Activated CD8-positive, alpha-beta memory T cell treated with anti-CD3 and anti-CD28 coated beads for 48 hours (primary cell): ENCODE results near the gene COLEC12.

Source experiments
- DNase-seq, 3 experiments: peaks; one replicate each; pipeline ENCODE4 v3.0.0-alpha.2; 2020; ENCODE audit warnings: low read depth in 2 of 3, low spot score in 2 of 3

COLEC12 gene

GRCh38 chr18:446941-447560 is 53.5 kb downstream of the COLEC12 start:
- DNase-seq: no peak

- DNase-seq: no peak
These were observed 55.4 kb downstream of the COLEC12 start for GRCh38 chr18:445055-445454.

- DNase-seq: no peak
These were observed 61.9 kb downstream of the COLEC12 start for GRCh38 chr18:438571-438970.

- DNase-seq: no peak
These were observed 64.6 kb downstream of the COLEC12 start for GRCh38 chr18:435940-436339.

GRCh38 chr18:434410-434809 is 66.1 kb downstream of the COLEC12 start:
- DNase-seq: no peak

GRCh38 chr18:433960-434359 is 66.5 kb downstream of the COLEC12 start:
- no peak for DNase-seq

GRCh38 chr18:433298-433697 is 67.2 kb downstream of the COLEC12 start:
- DNase-seq: no peak

- DNase-seq: no peak
These were observed 67.7 kb downstream of the COLEC12 start for GRCh38 chr18:432791-433190.

GRCh38 chr18:429030-429429 is 71.5 kb downstream of the COLEC12 start:
- DNase-seq: no peak

- DNase-seq: no peak
These were observed 73.5 kb downstream of the COLEC12 start for GRCh38 chr18:427005-427404.

GRCh38 chr18:425106-425745 is 75.3 kb downstream of the COLEC12 start:
- no peak for DNase-seq

GRCh38 chr18:424668-425067 is 75.8 kb downstream of the COLEC12 start:
- DNase-seq: no peak

GRCh38 chr18:424071-424661 is 76.3 kb downstream of the COLEC12 start:
- DNase-seq: no peak

GRCh38 chr18:422966-423365 is 77.5 kb downstream of the COLEC12 start:
- no peak for DNase-seq

GRCh38 chr18:421247-422155 is 79.0 kb downstream of the COLEC12 start:
- no peak for DNase-seq

- DNase-seq: no peak
These were observed 79.7 kb downstream of the COLEC12 start for GRCh38 chr18:420661-421246.

GRCh38 chr18:419541-420175 is 80.8 kb downstream of the COLEC12 start:
- DNase-seq: no peak

- no peak for DNase-seq
These were observed 83.0 kb downstream of the COLEC12 start for GRCh38 chr18:417495-417894.

- no peak for DNase-seq
These were observed 83.6 kb downstream of the COLEC12 start for GRCh38 chr18:416930-417329.

- DNase-seq: no peak
These were observed 84.6 kb downstream of the COLEC12 start for GRCh38 chr18:415617-416612.
